GM12891 (cell line): ENCODE results near the gene GNAQ.

Experiments
- DNase-seq: peaks from one replicate; pipeline ENCODE4 v3.0.0; 2011; ENCODE audit warnings: low spot score; ENCODE audit not compliant: insufficient read length
- FAIRE-seq: peaks from 2 replicates; lab custom pipeline; 2011; peaks lifted over from hg19 to GRCh38; lab: Jason Lieb, UNC
- PAX5 ChIP-seq: IDR thresholded peaks from 2 replicates; pipeline ENCODE4 v1.6.1; 2011; ENCODE audit warnings: low read length, moderate library complexity, mild to moderate bottlenecking; ENCODE audit not compliant: insufficient read depth, severe bottlenecking
- POLR2A ChIP-seq: IDR thresholded peaks from 2 replicates; pipeline ENCODE4 v1.6.1; 2011; ENCODE audit warnings: low read depth, low read length, control low read depth
- POLR2AphosphoS5 ChIP-seq: IDR thresholded peaks from 2 replicates; pipeline ENCODE4 v1.6.1; 2011; ENCODE audit warnings: low read depth, low read length, control low read depth
- POU2F2 ChIP-seq: IDR thresholded peaks from 2 replicates; pipeline ENCODE4 v1.6.1; 2011; ENCODE audit warnings: low read depth, mild to moderate bottlenecking, control low read depth, low read length, moderate library complexity
- SPI1 ChIP-seq: IDR thresholded peaks from 2 replicates; pipeline ENCODE4 v1.6.1; 2011; ENCODE audit warnings: low read depth, low read length, control low read depth
- TAF1 ChIP-seq: IDR thresholded peaks from 2 replicates; pipeline ENCODE4 v1.6.1; 2011; ENCODE audit warnings: low read depth, low read length, control low read depth

GNAQ gene

DNA sequence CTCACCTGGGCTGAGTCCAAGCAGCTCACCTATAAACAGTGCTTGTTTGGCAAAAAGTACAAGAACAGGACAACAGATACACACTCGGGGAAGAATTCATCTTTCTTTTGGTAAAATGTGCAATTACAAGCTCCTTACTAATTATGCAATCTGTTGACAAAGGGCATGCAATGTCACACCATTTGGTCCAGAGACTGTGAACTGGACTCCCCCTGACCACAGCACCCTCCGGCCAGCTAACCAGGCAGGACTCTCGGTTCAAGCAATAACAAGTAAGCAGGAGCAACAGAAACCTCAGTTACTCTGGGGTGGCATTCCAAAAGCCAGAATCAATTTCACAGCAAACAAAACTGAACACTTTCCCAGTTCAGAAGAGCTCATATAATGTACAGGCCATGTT is 113.8 kb downstream of the GNAQ start:
- no peak for DNase-seq
- no peak for FAIRE-seq
- no peak for TF ChIP-seq TAF1
- TF ChIP-seq POU2F2: no peak
- no peak for TF ChIP-seq SPI1
- no peak for TF ChIP-seq POLR2A
- TF ChIP-seq PAX5: no peak

GRCh38 chr9:77916820-77917219 is 114.8 kb downstream of the GNAQ start:
- TF ChIP-seq POLR2AphosphoS5: no peak
- no peak for TF ChIP-seq TAF1
- no peak for TF ChIP-seq POLR2A
- TF ChIP-seq PAX5: no peak
- no peak for TF ChIP-seq POU2F2
- TF ChIP-seq SPI1: no peak
- FAIRE-seq: no peak
- no peak for DNase-seq

DNA sequence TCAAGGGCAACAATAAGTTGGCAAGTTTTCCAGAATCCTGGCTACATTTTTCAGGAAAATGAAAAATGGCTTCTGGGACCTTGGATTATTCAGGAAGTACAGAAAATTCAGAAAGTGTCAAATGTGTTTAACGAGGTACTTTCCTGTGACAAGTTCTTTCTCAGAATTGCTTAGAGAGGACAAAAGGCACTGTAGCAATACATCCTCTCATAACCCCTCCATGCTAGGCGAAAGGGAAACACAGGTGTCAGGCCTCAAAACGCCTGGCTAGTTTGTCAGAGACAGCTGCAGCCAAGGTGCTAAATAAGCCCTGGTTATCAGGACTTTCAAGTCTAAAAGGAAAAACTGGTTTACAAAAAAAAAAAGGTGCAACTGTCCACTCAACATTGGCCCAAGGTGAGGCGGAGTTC is 115.2 kb downstream of the GNAQ start:
- FAIRE-seq (no peak), DNase-seq (no peak)
- no peak for TF ChIP-seq TAF1
- no peak for TF ChIP-seq POLR2AphosphoS5
- TF ChIP-seq POLR2A: no peak
- no peak for TF ChIP-seq SPI1
- TF ChIP-seq POU2F2: no peak

GRCh38 chr9:77915744-77916143 is 115.9 kb downstream of the GNAQ start:
- DNase-seq (no peak), FAIRE-seq (no peak)
- TF ChIP-seq PAX5 (no peak), POLR2A (no peak), TAF1 (no peak), SPI1 (no peak)

GRCh38 chr9:77912895-77913693 is 118.5 kb downstream of the GNAQ start:
- no peak for TF ChIP-seq POLR2A
- TF ChIP-seq POU2F2: no peak
- TF ChIP-seq PAX5: no peak
- TF ChIP-seq POLR2AphosphoS5: no peak
- no peak for TF ChIP-seq TAF1
- no peak for TF ChIP-seq SPI1
- FAIRE-seq (no peak), DNase-seq (no peak)

- TF ChIP-seq TAF1: no peak
- no peak for TF ChIP-seq POU2F2
- no peak for TF ChIP-seq POLR2AphosphoS5
- no peak for TF ChIP-seq PAX5
- no peak for TF ChIP-seq SPI1
- no peak for TF ChIP-seq POLR2A
- no peak for DNase-seq
- no peak for FAIRE-seq
These were observed 119.7 kb downstream of the GNAQ start for GRCh38 chr9:77911928-77912327.

DNA sequence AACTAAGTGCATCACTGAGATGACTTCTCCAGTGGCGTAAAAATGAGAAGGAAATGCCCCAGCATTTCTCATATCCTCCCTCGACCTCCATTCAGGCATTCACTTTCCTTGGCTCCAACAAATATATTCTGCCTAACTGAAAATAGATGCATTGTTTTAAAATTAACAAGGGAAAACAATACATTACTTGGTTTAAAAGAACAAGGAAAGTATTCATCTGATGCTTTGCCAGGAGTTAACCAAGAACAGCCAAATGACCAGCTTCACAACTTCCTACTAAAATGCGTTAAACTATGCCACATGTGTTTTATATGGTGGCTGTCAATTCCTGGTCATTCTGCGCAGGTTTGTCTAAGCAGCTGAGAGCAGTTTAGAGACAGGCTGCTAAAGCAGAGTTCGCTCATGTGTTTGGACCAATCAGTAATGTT is 121.4 kb downstream of the GNAQ start:
- no peak for TF ChIP-seq POLR2AphosphoS5
- TF ChIP-seq SPI1: no peak
- TF ChIP-seq POLR2A: no peak
- TF ChIP-seq TAF1: no peak
- TF ChIP-seq PAX5: no peak
- TF ChIP-seq POU2F2: no peak
- DNase-seq (no peak), FAIRE-seq (no peak)

GRCh38 chr9:77909306-77909705 is 122.3 kb downstream of the GNAQ start:
- DNase-seq (no peak), FAIRE-seq (no peak)
- TF ChIP-seq SPI1 (no peak), PAX5 (no peak), POLR2A (no peak), POLR2AphosphoS5 (no peak), TAF1 (no peak), POU2F2 (no peak)

DNA sequence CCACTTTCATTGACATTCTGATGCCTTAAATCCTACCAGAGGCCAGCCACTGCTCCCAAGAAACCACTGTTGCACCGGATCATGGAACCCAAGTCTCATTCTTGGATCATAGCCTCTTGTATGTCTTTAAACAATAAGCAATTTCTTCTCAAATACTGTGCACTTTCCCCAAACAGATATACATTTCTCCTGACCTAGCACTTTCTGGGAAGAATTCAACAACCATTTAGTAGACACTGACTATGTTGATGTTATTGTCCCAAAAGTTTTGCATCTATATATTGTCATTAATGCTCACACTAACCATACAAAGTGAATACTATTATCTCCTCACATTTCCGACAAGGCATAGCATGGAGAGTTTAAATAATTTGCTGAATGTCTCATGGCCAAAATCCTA is 123.3 kb downstream of the GNAQ start:
- no peak for FAIRE-seq
- DNase-seq: no peak
- TF ChIP-seq POLR2A (no peak), SPI1 (no peak), TAF1 (no peak), POLR2AphosphoS5 (no peak), POU2F2 (no peak), PAX5 (no peak)

DNA sequence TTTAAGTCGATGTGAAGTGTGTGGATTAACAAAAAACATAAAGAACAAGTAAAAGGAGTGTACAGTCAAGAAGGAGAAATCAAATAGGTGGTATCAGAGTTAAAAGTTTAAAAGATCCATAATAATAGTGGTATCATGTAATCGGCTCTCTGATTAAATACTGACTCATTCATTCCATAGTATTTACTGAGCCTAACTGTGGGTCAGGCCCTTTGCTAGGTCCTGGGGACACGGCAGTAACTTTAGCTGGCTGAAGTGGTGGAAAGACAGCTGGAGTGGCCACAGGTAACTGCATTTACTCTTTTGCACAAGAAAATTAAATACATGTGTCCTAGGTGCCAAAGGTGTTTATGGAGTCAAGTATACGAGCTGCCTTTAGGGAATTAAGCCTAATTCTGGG is 124.0 kb downstream of the GNAQ start:
- FAIRE-seq: no peak

More for the DNA sequence above, 124.0 kb downstream of the GNAQ start:
- no peak for DNase-seq
- TF ChIP-seq POLR2A (no peak), POLR2AphosphoS5 (no peak), POU2F2 (no peak), SPI1 (no peak), PAX5 (no peak), TAF1 (no peak)
